ENCODE results near the gene F13A1.

Gene F13A1

GRCh38 chr6:6243846-6244245, 76.6 kb downstream of the F13A1 start:
- no peak for DNase-seq (ENCODE audit: low spot score)

- no peak for DNase-seq (ENCODE audit: low spot score)
Measured at GRCh38 chr6:6239598-6240581, 80.6 kb downstream of the F13A1 start.

- DNase-seq (ENCODE audit: low spot score), result no peak
Measured at GRCh38 chr6:6236730-6237469, 83.6 kb downstream of the F13A1 start.

GRCh38 chr6:6235786-6236185, 84.7 kb downstream of the F13A1 start:
- DNase-seq (ENCODE audit: low spot score), result no peak

- no peak for DNase-seq (ENCODE audit: low spot score)
Measured at GRCh38 chr6:6234963-6235362, 85.5 kb downstream of the F13A1 start.

- DNase-seq (ENCODE audit: low spot score), result peak; percentile 54
Measured at GRCh38 chr6:6230286-6230685, 90.2 kb downstream of the F13A1 start.

GRCh38 chr6:6227896-6228295, 92.6 kb downstream of the F13A1 start:
- DNase-seq (ENCODE audit: low spot score), result no peak

- no peak for DNase-seq (ENCODE audit: low spot score)
Measured at GRCh38 chr6:6225885-6226529, 94.5 kb downstream of the F13A1 start.

GRCh38 chr6:6224933-6225486, 95.5 kb downstream of the F13A1 start:
- DNase-seq (ENCODE audit: low spot score), result no peak

GRCh38 chr6:6221787-6222535, 98.5 kb downstream of the F13A1 start:
- no peak for DNase-seq (ENCODE audit: low spot score)

- DNase-seq (ENCODE audit: low spot score), result no peak
Measured at GRCh38 chr6:6220718-6221117, 99.7 kb downstream of the F13A1 start.

- DNase-seq (ENCODE audit: low spot score), result no peak
Measured at GRCh38 chr6:6219716-6220115, 100.7 kb downstream of the F13A1 start.

- no peak for DNase-seq (ENCODE audit: low spot score)
Measured at GRCh38 chr6:6218759-6219085, 101.7 kb downstream of the F13A1 start.

- no peak for DNase-seq (ENCODE audit: low spot score)
Measured at GRCh38 chr6:6217855-6218758, 102.4 kb downstream of the F13A1 start.

GRCh38 chr6:6210994-6211393, 109.5 kb downstream of the F13A1 start:
- DNase-seq (ENCODE audit: low spot score), result no peak

GRCh38 chr6:6202886-6203285, 117.6 kb downstream of the F13A1 start:
- DNase-seq (ENCODE audit: low spot score), result no peak

GRCh38 chr6:6201200-6201599, 119.3 kb downstream of the F13A1 start:
- no peak for DNase-seq (ENCODE audit: low spot score)

GRCh38 chr6:6199678-6200077, 120.8 kb downstream of the F13A1 start:
- DNase-seq (ENCODE audit: low spot score), result no peak

- DNase-seq (ENCODE audit: low spot score), result no peak
Measured at GRCh38 chr6:6196762-6197161, 123.7 kb downstream of the F13A1 start.

- no peak for DNase-seq (ENCODE audit: low spot score)
Measured at GRCh38 chr6:6195080-6195479, 125.4 kb downstream of the F13A1 start.

All from ecto neural progenitor cell (in vitro differentiated cells).